H9 (cell line): ENCODE data around the gene SEPHS1. TPM values are rescaled to one million over a fixed set of nuclear protein-coding genes. Genes with fewer than 3 reads are reported as not detected.

Experiments
- DNase-seq: peaks from one replicate; pipeline ENCODE4 v3.0.0-alpha.2; 2017
- H2AFZ ChIP-seq: one replicate; pipeline ENCODE4 v1.6.1; 2013; ENCODE audit warnings: mild to moderate bottlenecking, low read length, control low read depth, moderate library complexity
- H2AK5ac ChIP-seq: 2 replicates; pipeline ENCODE4 v1.6.1; 2013; ENCODE audit warnings: low read length, control low read depth, mixed read lengths; ENCODE audit not compliant: insufficient read length
- H2BK120ac ChIP-seq: one replicate; pipeline ENCODE4 v1.6.1; 2013; ENCODE audit warnings: low read depth, mild to moderate bottlenecking, low read length, control low read depth, inconsistent platforms; ENCODE audit not compliant: poor library complexity, severe bottlenecking
- H2BK12ac ChIP-seq: 2 replicates; pipeline ENCODE4 v1.6.1; 2013; ENCODE audit warnings: low read length, control low read depth, mixed read lengths, low read depth; ENCODE audit not compliant: insufficient read length
- H2BK15ac ChIP-seq: 2 replicates; pipeline ENCODE4 v1.6.1; 2013; ENCODE audit warnings: low read depth, low read length, control low read depth
- H2BK20ac ChIP-seq: one replicate; pipeline ENCODE4 v1.6.1; 2013; ENCODE audit warnings: low read depth, mild to moderate bottlenecking, low read length, control low read depth, inconsistent platforms; ENCODE audit not compliant: poor library complexity, severe bottlenecking
- H2BK5ac ChIP-seq: 2 replicates; pipeline ENCODE4 v1.6.1; 2013; ENCODE audit warnings: low read length, control low read depth, mixed read lengths; ENCODE audit not compliant: insufficient read length
- H3K14ac ChIP-seq: 2 replicates; pipeline ENCODE4 v1.6.1; 2013; ENCODE audit warnings: low read length, control low read depth; ENCODE audit not compliant: insufficient read depth
- H3K18ac ChIP-seq: 2 replicates; pipeline ENCODE4 v1.6.1; 2013; ENCODE audit warnings: low read depth, mild to moderate bottlenecking, mixed read lengths, low read length, control low read depth; ENCODE audit not compliant: insufficient read length
- H3K23ac ChIP-seq: 2 replicates; pipeline ENCODE4 v1.6.1; 2013; ENCODE audit warnings: low read length, control low read depth, mixed read lengths, low read depth; ENCODE audit not compliant: insufficient read length
- H3K23me2 ChIP-seq: 2 replicates; pipeline ENCODE4 v1.6.1; 2013; ENCODE audit warnings: low read depth, mild to moderate bottlenecking, mixed read lengths, low read length, control low read depth; ENCODE audit not compliant: insufficient read length, poor library complexity, severe bottlenecking
- H3K27ac ChIP-seq: 2 replicates; pipeline ENCODE4 v1.5.1; 2013; ENCODE audit warnings: low read length, control low read depth, mixed read lengths, low read depth; ENCODE audit not compliant: insufficient read length
- H3K27me3 ChIP-seq: 2 replicates; pipeline ENCODE4 v1.6.1; 2013; ENCODE audit warnings: low read length, control low read depth, inconsistent platforms; ENCODE audit not compliant: insufficient read depth
- H3K4ac ChIP-seq: 2 replicates; pipeline ENCODE4 v1.6.1; 2013; ENCODE audit warnings: low read depth, mild to moderate bottlenecking, control low read depth, inconsistent platforms, low read length, moderate library complexity
- H3K4me1 ChIP-seq: 2 replicates; pipeline ENCODE4 v1.6.1; 2013; ENCODE audit warnings: low read length, control low read depth, inconsistent platforms; ENCODE audit not compliant: insufficient read depth
- H3K4me2 ChIP-seq: 2 replicates; pipeline ENCODE4 v1.6.1; 2013; ENCODE audit warnings: low read length, control low read depth, mixed read lengths; ENCODE audit not compliant: insufficient read length, insufficient read depth
- H3K56ac ChIP-seq: 2 replicates; pipeline ENCODE4 v1.6.1; 2013; ENCODE audit warnings: low read depth, mild to moderate bottlenecking, mixed read lengths, low read length, control low read depth; ENCODE audit not compliant: insufficient read length
- H3K79me1 ChIP-seq: 2 replicates; pipeline ENCODE4 v1.6.1; 2013; ENCODE audit warnings: low read depth, mild to moderate bottlenecking, moderate library complexity, low read length, control low read depth, inconsistent platforms; ENCODE audit not compliant: insufficient read depth, poor library complexity, severe bottlenecking
- H3K79me2 ChIP-seq: 2 replicates; pipeline ENCODE4 v1.6.1; 2013; ENCODE audit warnings: low read length, control low read depth, inconsistent platforms; ENCODE audit not compliant: insufficient read depth
- H3K9ac ChIP-seq: 2 replicates; pipeline ENCODE4 v1.6.1; 2013; ENCODE audit warnings: low read length, control low read depth, mixed read lengths; ENCODE audit not compliant: insufficient read length; ENCODE audit errors: extremely low read depth
- H3K9me3 ChIP-seq: one replicate; pipeline ENCODE4 v1.6.1; 2013; ENCODE audit warnings: low read depth, low read length, inconsistent platforms; ENCODE audit not compliant: control insufficient read depth
- H3T11ph ChIP-seq: one replicate; pipeline ENCODE4 v1.6.1; 2013; ENCODE audit warnings: mild to moderate bottlenecking, low read length, control low read depth, inconsistent platforms
- H4K20me1 ChIP-seq: one replicate; pipeline ENCODE4 v1.6.1; 2013; ENCODE audit not compliant: control insufficient read depth, insufficient read length, insufficient read depth
- H4K5ac ChIP-seq: 2 replicates; pipeline ENCODE4 v1.6.1; 2013; ENCODE audit warnings: low read depth, mild to moderate bottlenecking, mixed read lengths, low read length, control low read depth; ENCODE audit not compliant: insufficient read length
- H4K8ac ChIP-seq: replicated peaks from 2 replicates; pipeline ENCODE4 v1.6.1; 2013; ENCODE audit warnings: low read length, control low read depth, mixed read lengths, low read depth; ENCODE audit not compliant: insufficient read length
- H4K91ac ChIP-seq: 2 replicates; pipeline ENCODE4 v1.6.1; 2013; ENCODE audit warnings: low read depth, mild to moderate bottlenecking, moderate library complexity, mixed read lengths, low read length, control low read depth; ENCODE audit not compliant: insufficient read length
- H3K27ac Mint-ChIP-seq, 3 experiments: 2 replicates in 2 of 3; 3 replicates in 1 of 3; pipeline ENCODE4 v1.8.0; 2020 to 2021; ENCODE audit warnings: mixed read lengths in 3 of 3, mild to moderate bottlenecking in 1 of 3, moderate library complexity in 1 of 3
- H3K27me3 Mint-ChIP-seq: 2 replicates; pipeline ENCODE4 v1.8.0; 2021; ENCODE audit warnings: low read depth, mild to moderate bottlenecking, moderate library complexity, mixed read lengths
- H3K36me3 Mint-ChIP-seq, 3 experiments: 2 replicates in 2 of 3; 3 replicates in 1 of 3; pipeline ENCODE4 v1.8.0; 2020 to 2021; ENCODE audit warnings: low read depth in 3 of 3, mixed read lengths in 3 of 3; ENCODE audit not compliant: insufficient read depth in 1 of 3
- H3K4me1 Mint-ChIP-seq, 2 experiments: 2 replicates each; pipeline ENCODE4 v1.8.0; 2020; ENCODE audit warnings: mixed read lengths in 2 of 2
- H3K4me3 Mint-ChIP-seq, 2 experiments: 2 replicates in 1 of 2; 3 replicates in 1 of 2; pipeline ENCODE4 v1.8.0; 2020 to 2021; ENCODE audit warnings: mild to moderate bottlenecking in 2 of 2, mixed read lengths in 2 of 2, moderate library complexity in 1 of 2
- H3K9me3 Mint-ChIP-seq, 2 experiments: 2 replicates in 1 of 2; 3 replicates in 1 of 2; pipeline ENCODE4 v1.8.0; 2020; ENCODE audit warnings: mild to moderate bottlenecking in 2 of 2, mixed read lengths in 2 of 2, moderate library complexity in 1 of 2
- WGBS: extraction: QIAGEN DNeasy Blood & Tissue Kit; methylation state at CpG from one replicate; pipeline ENCODE4 v1.1.7; 2013; ENCODE audit warnings: missing lambda C conversion rate, low lambda C conversion rate, mixed read lengths; ENCODE audit not compliant: insufficient read length; ENCODE audit errors: extremely low coverage; 5-methylcytosine and 5-hydroxymethylcytosine counted together
- total RNA-seq: library from RNA; stranded (reverse); gene quantifications from 2 replicates; pipeline ENCODE4 v1.2.1, GENCODE V29; 2021
- TF ChIP-seq, protein P1 (sequence below): fragments of 200-600 bp; sonication (generic); conservative IDR thresholded peaks from 3 replicates; pipeline ENCODE4 v1.8.0; 2021; ENCODE audit warnings: antibody characterized with exemption, mild to moderate bottlenecking

The SEPHS1 gene
- total RNA-seq, 1 experiment from 2014 or later: 366 TPM

DNA sequence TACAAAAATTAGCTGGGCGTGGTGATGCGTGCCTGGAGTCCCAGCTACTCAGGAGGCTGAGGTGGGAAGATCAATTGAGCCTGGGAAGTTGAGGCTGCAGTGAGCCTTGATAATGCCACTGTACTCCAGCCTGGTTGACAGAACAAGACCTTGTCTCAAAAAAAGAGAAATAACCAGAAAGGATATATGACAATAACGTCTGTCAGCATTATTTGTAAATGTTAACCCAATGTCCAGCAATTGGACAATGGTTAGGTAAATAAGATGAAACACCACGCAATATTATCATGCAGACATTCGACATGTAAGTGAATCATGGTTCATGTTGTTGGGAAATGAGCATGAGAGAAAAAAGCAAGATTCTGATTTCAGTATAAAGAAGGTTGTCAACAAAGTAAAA lies 44.6 kb upstream of the SEPHS1 start:
- Histone ChIP-seq H2BK120ac (no peak overlapping the region), H3K4ac (no peak overlapping the region), H3K56ac (no peak overlapping the region), H4K20me1 (no peaks in the 10 kb centered on the region), H3K9ac (no peak overlapping the region), H2BK12ac (no peak overlapping the region), H2BK15ac (no peak overlapping the region), H3K79me1 (no peaks in the 10 kb centered on the region), H3K79me2 (no peaks in the 10 kb centered on the region; the same call in 1 of the 2 replicates), H3K4me1 (peaks cover 5% of the 10 kb centered on the region; the same call in 1 of the 2 replicates), H2BK20ac (no peak overlapping the region), H3K23ac (no peak overlapping the region), H2AFZ (no peak overlapping the region), H3K9me3 (no peaks in the 10 kb centered on the region), H4K91ac (no peak overlapping the region), H3K4me2 (no peak overlapping the region), H3K14ac (no peak overlapping the region), H4K8ac (no peak overlapping the region), H3K27me3 (no peaks in the 10 kb centered on the region), H4K5ac (no peak overlapping the region), H3K27ac (no peak overlapping the region), H3T11ph (no peak overlapping the region), H2AK5ac (no peak overlapping the region), H2BK5ac (no peak overlapping the region), H3K18ac (no peak overlapping the region), H3K23me2 (no peaks in the 10 kb centered on the region)
- Mint-ChIP-seq H3K4me3 (no peak overlapping the region), H3K9me3 (peaks cover 7 to 8% of the 10 kb centered on the region in 2 experiments), H3K27me3 (peaks cover 4% of the 10 kb centered on the region), H3K36me3 (peaks cover 0 to 10% (median 9%) of the 10 kb centered on the region in 3 experiments; a peak in 5 of 7 replicates), H3K4me1 (peaks cover 19 to 36% of the 10 kb centered on the region in 2 experiments), H3K27ac (no peak overlapping the region)
- no peak for DNase-seq
- no CpG with 5 or more reads among the region's 5 CpGs for WGBS
- TF ChIP-seq, protein P1, sequence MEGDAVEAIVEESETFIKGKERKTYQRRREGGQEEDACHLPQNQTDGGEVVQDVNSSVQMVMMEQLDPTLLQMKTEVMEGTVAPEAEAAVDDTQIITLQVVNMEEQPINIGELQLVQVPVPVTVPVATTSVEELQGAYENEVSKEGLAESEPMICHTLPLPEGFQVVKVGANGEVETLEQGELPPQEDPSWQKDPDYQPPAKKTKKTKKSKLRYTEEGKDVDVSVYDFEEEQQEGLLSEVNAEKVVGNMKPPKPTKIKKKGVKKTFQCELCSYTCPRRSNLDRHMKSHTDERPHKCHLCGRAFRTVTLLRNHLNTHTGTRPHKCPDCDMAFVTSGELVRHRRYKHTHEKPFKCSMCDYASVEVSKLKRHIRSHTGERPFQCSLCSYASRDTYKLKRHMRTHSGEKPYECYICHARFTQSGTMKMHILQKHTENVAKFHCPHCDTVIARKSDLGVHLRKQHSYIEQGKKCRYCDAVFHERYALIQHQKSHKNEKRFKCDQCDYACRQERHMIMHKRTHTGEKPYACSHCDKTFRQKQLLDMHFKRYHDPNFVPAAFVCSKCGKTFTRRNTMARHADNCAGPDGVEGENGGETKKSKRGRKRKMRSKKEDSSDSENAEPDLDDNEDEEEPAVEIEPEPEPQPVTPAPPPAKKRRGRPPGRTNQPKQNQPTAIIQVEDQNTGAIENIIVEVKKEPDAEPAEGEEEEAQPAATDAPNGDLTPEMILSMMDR: no peak
